ENCODE measurements around the gene PLVAP.
A peak's percentile ranks its signal among the peaks of the same experiment; 100 is the strongest.
"Not testable (repeated sequence)": the region's sequence is repeated elsewhere in the genome, so short reads cannot be mapped to it uniquely, and the experiment has no call there.

PLVAP gene

GRCh38 chr19:17378271-17378670, 1.1 kb upstream of the PLVAP start:
- Histone ChIP-seq H3K9me3 (ENCODE audit: control insufficient read depth, low read length) (no peaks in the 10 kb centered on the region), H3K9ac (ENCODE audit: low read length) (no peak overlapping the region), H3K4me3 (ENCODE audit: low read length) (no peak overlapping the region), H3K36me3 (ENCODE audit: control insufficient read depth, insufficient read depth, low read length, severe bottlenecking) (no peaks in the 10 kb centered on the region), H3K27me3 (replicated peaks; ENCODE audit: control insufficient read depth, insufficient read depth, low read length) (peaks cover 19% of the 10 kb centered on the region), H3K4me1 (ENCODE audit: control insufficient read depth, insufficient read depth, low read length) (no peaks in the 10 kb centered on the region)
- no peak for DNase-seq (ENCODE audit: low read depth)

GRCh38 chr19:17370026-17370587, 7.0 kb downstream of the PLVAP start:
- Histone ChIP-seq H3K9me3 (ENCODE audit: control insufficient read depth, low read length) (no peaks in the 10 kb centered on the region), H3K4me3 (ENCODE audit: low read length) (no peak overlapping the region), H3K9ac (ENCODE audit: low read length) (no peak overlapping the region), H3K4me1 (ENCODE audit: control insufficient read depth, insufficient read depth, low read length) (peaks cover 3% of the 10 kb centered on the region), H3K36me3 (ENCODE audit: control insufficient read depth, insufficient read depth, low read length, severe bottlenecking) (no peaks in the 10 kb centered on the region), H3K27me3 (replicated peaks; ENCODE audit: control insufficient read depth, insufficient read depth, low read length) (peaks cover 11% of the 10 kb centered on the region)
- DNase-seq (ENCODE audit: low read depth): peak; percentile 50

- Histone ChIP-seq H3K9me3 (ENCODE audit: control insufficient read depth, low read length) (no peaks in the 10 kb centered on the region), H3K4me1 (ENCODE audit: control insufficient read depth, insufficient read depth, low read length) (peaks cover 2% of the 10 kb centered on the region), H3K36me3 (ENCODE audit: control insufficient read depth, insufficient read depth, low read length, severe bottlenecking) (no peaks in the 10 kb centered on the region), H3K27me3 (replicated peaks; ENCODE audit: control insufficient read depth, insufficient read depth, low read length) (peaks cover 15% of the 10 kb centered on the region), H3K4me3 (ENCODE audit: low read length) (no peak overlapping the region), H3K9ac (ENCODE audit: low read length) (no peak overlapping the region)
- DNase-seq (ENCODE audit: low read depth): no peak
Measured at GRCh38 chr19:17365361-17365760, 11.8 kb downstream of the PLVAP start.

- H3K9me3 ChIP-seq (ENCODE audit: control insufficient read depth, low read length); H3K9ac ChIP-seq (ENCODE audit: low read length); H3K36me3 ChIP-seq (ENCODE audit: control insufficient read depth, insufficient read depth, low read length, severe bottlenecking); DNase-seq (ENCODE audit: low read depth); H3K4me3 ChIP-seq (ENCODE audit: low read length); H3K4me1 ChIP-seq (ENCODE audit: control insufficient read depth, insufficient read depth, low read length): not testable (repeated sequence)
- H3K27me3 ChIP-seq (replicated peaks; ENCODE audit: control insufficient read depth, insufficient read depth, low read length): peaks cover 21% of the 10 kb centered on the region
Measured at GRCh38 chr19:17363852-17364605, 13.1 kb downstream of the PLVAP start.

GRCh38 chr19:17359905-17360800, 17.0 kb downstream of the PLVAP start:
- DNase-seq (ENCODE audit: low read depth): no peak
- peaks cover 23% of the 10 kb centered on the region for H3K27me3 ChIP-seq (replicated peaks; ENCODE audit: control insufficient read depth, insufficient read depth, low read length)
- H3K4me3 ChIP-seq (ENCODE audit: low read length): no peak overlapping the region
- no peaks in the 10 kb centered on the region for H3K9me3 ChIP-seq (ENCODE audit: control insufficient read depth, low read length)
- H3K9ac ChIP-seq (ENCODE audit: low read length): no peak overlapping the region
- peaks cover 2% of the 10 kb centered on the region for H3K4me1 ChIP-seq (ENCODE audit: control insufficient read depth, insufficient read depth, low read length)
- H3K36me3 ChIP-seq (ENCODE audit: control insufficient read depth, insufficient read depth, low read length, severe bottlenecking): no peaks in the 10 kb centered on the region

- Histone ChIP-seq H3K9me3 (ENCODE audit: control insufficient read depth, low read length) (no peaks in the 10 kb centered on the region), H3K4me1 (ENCODE audit: control insufficient read depth, insufficient read depth, low read length) (peaks cover 2% of the 10 kb centered on the region), H3K9ac (ENCODE audit: low read length) (no peak overlapping the region), H3K4me3 (ENCODE audit: low read length) (no peak overlapping the region), H3K36me3 (ENCODE audit: control insufficient read depth, insufficient read depth, low read length, severe bottlenecking) (no peaks in the 10 kb centered on the region), H3K27me3 (replicated peaks; ENCODE audit: control insufficient read depth, insufficient read depth, low read length) (peaks cover 18% of the 10 kb centered on the region)
- no peak for DNase-seq (ENCODE audit: low read depth)
Measured at GRCh38 chr19:17358395-17358794, 18.7 kb downstream of the PLVAP start.

GRCh38 chr19:17357724-17358123, 19.4 kb downstream of the PLVAP start:
- Histone ChIP-seq H3K4me1 (ENCODE audit: control insufficient read depth, insufficient read depth, low read length) (peaks cover 2% of the 10 kb centered on the region), H3K36me3 (ENCODE audit: control insufficient read depth, insufficient read depth, low read length, severe bottlenecking) (no peaks in the 10 kb centered on the region), H3K9me3 (ENCODE audit: control insufficient read depth, low read length) (no peaks in the 10 kb centered on the region), H3K27me3 (replicated peaks; ENCODE audit: control insufficient read depth, insufficient read depth, low read length) (peaks cover 24% of the 10 kb centered on the region), H3K4me3 (ENCODE audit: low read length) (no peak overlapping the region), H3K9ac (ENCODE audit: low read length) (no peak overlapping the region)
- DNase-seq (ENCODE audit: low read depth): no peak

- Histone ChIP-seq H3K9me3 (ENCODE audit: control insufficient read depth, low read length) (no peaks in the 10 kb centered on the region), H3K9ac (ENCODE audit: low read length) (no peak overlapping the region), H3K4me3 (ENCODE audit: low read length) (no peak overlapping the region), H3K4me1 (ENCODE audit: control insufficient read depth, insufficient read depth, low read length) (peaks cover 2% of the 10 kb centered on the region), H3K36me3 (ENCODE audit: control insufficient read depth, insufficient read depth, low read length, severe bottlenecking) (no peaks in the 10 kb centered on the region), H3K27me3 (replicated peaks; ENCODE audit: control insufficient read depth, insufficient read depth, low read length) (peaks cover 27% of the 10 kb centered on the region)
- DNase-seq (ENCODE audit: low read depth): no peak
Measured at GRCh38 chr19:17357078-17357666, 20.0 kb downstream of the PLVAP start.

- H3K36me3 ChIP-seq (ENCODE audit: control insufficient read depth, insufficient read depth, low read length, severe bottlenecking): no peaks in the 10 kb centered on the region
- H3K4me3 ChIP-seq (ENCODE audit: low read length): no peak overlapping the region
- no peaks in the 10 kb centered on the region for H3K9me3 ChIP-seq (ENCODE audit: control insufficient read depth, low read length)
- peaks cover 23% of the 10 kb centered on the region for H3K27me3 ChIP-seq (replicated peaks; ENCODE audit: control insufficient read depth, insufficient read depth, low read length)
- DNase-seq (ENCODE audit: low read depth): no peak
- H3K4me1 ChIP-seq (ENCODE audit: control insufficient read depth, insufficient read depth, low read length): peaks cover 9% of the 10 kb centered on the region
- no peak overlapping the region for H3K9ac ChIP-seq (ENCODE audit: low read length)
Measured at GRCh38 chr19:17353386-17353785, 23.8 kb downstream of the PLVAP start.

- Histone ChIP-seq H3K36me3 (ENCODE audit: control insufficient read depth, insufficient read depth, low read length, severe bottlenecking) (no peaks in the 10 kb centered on the region), H3K4me3 (ENCODE audit: low read length) (no peak overlapping the region), H3K9me3 (ENCODE audit: control insufficient read depth, low read length) (no peaks in the 10 kb centered on the region), H3K4me1 (ENCODE audit: control insufficient read depth, insufficient read depth, low read length) (peaks cover 8% of the 10 kb centered on the region), H3K9ac (ENCODE audit: low read length) (no peak overlapping the region), H3K27me3 (replicated peaks; ENCODE audit: control insufficient read depth, insufficient read depth, low read length) (peaks cover 18% of the 10 kb centered on the region)
- no peak for DNase-seq (ENCODE audit: low read depth)
Measured at GRCh38 chr19:17352608-17353280, 24.4 kb downstream of the PLVAP start.

Measured in adipocyte (in vitro differentiated cells).